Tibial nerve (tissue), 4 donors: ENCODE data around the gene FPGS.

Experiments
- CTCF ChIP-seq, 5 experiments: fragments of 200-600 bp in 3 of 5; fragments of 450-650 bp in 2 of 5; sonication (generic) in 3 of 5; IDR thresholded peaks; one replicate each; pipeline ENCODE4 v1.5.1; 2016 to 2019; ENCODE audit warnings: antibody characterized with exemption in 5 of 5, mild to moderate bottlenecking in 3 of 5, moderate library complexity in 2 of 5
- EP300 ChIP-seq, 2 donors: sonication (generic); formaldehyde crosslinking; IDR thresholded peaks; one replicate each; pipeline ENCODE4 v1.6.1; 2017; ENCODE audit warnings: antibody characterized with exemption in 2 of 2, mild to moderate bottlenecking in 1 of 2
- POLR2A ChIP-seq, 2 donors: fragments of 450-650 bp; IDR thresholded peaks; one replicate each; pipeline ENCODE4 v1.6.1; 2017; ENCODE audit warnings: antibody characterized with exemption in 2 of 2, mild to moderate bottlenecking in 2 of 2, moderate library complexity in 2 of 2

DNA sequence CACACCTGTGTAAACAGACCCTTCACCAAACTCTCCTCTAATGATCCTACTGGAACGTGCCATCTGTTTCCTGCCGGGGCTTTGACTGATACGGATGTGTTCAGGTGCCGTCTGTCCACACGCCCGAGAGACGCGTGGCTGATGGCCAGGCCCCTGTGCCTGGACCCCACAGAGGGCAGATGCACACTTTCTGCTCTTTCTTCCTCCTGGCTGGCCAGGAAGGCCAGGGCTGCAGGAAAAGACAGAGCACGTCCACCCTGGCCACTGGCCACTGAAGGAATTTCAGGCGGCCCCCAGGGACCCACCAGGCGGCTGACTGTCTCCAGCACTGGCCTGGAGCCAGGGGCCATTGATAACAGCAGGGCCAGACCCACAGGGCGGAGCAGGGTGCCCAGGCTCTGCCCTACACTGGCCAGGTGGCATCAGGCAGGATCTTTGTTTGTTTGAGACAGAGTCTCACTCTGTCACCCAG, 55.4 kb downstream of the FPGS start:
- TF ChIP-seq CTCF (IDR thresholded peaks at IDR 0.05) (no peak), POLR2A (IDR thresholded peaks at IDR 0.05) (no peak), EP300 (IDR thresholded peaks at IDR 0.05) (no peak)
